ENCODE measurements around the gene ZNF19. TPM values are rescaled to one million over a fixed set of nuclear protein-coding genes. Genes with fewer than 3 reads are reported as not detected.

Gene ZNF19
- polyA plus RNA-seq, 3 donors, result 12.8 to 14.3 (median 13.6) TPM

DNA sequence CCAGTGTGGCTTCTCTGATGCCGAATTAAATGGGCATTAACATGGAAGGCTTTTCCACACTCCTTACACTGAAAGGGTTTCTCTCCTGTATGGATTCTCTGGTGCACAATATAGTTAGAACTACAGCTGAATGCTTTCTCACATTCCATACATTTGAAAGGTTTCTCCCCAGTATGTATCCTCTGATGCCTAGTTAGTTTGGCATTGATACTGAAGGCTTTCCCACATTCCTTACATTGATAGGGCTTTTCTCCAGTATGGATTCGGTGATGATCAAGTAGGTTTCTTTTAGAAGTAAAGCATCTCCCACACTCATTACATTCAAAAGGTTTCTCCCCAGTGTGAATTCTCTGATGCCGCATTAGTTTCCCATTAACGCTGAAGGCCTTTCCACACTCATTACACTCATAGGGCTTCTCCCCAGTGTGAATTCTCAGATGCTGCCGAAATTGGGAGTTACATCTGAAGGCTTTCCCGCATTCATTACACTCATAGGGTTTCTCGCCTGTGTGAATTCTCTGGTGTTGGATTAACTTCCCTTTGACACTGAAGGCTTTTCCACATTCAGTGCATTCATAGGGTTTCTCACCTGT, 40.8 kb downstream of the ZNF19 start:
- no peak for DNase-seq (ENCODE audit: low read depth in 3 of 3, low spot score in 2 of 3)

- DNase-seq (ENCODE audit: low read depth in 3 of 3, low spot score in 2 of 3), result no peak
These were observed 45.4 kb downstream of the ZNF19 start for GRCh38 chr16:71443714-71444113.

DNA sequence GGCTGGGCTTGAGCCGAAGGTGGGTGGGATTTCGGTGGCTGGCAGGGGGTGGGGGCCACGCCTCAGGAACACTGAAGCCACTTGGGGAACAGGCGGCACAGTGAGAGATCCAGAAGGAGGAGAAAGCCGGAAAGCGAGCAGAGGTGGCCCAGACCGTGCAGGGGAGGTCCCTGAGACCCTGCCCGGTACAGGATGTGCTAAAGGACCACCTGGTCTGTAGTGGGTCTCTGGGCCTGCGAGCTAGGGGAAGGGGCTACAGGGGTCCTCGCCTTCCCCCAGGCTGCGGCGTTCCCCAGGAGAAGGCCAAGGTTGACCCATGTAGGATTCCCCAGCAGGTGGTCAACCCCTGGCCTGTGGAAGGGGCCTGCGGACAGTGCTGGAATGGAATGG, 47.1 kb downstream of the ZNF19 start, which contains the start of gene TLE7:
Gene TLE7, minus strand, starts transcription at position 4 of the 390 bp plus-strand sequence. CDS start 8,730 bp downstream, outside the sequence.
- no peak for DNase-seq (ENCODE audit: low read depth in 3 of 3, low spot score in 2 of 3)

GRCh38 chr16:71441348-71442050, 47.6 kb downstream of the ZNF19 start:
- DNase-seq (ENCODE audit: low read depth in 3 of 3, low spot score in 2 of 3), result no peak

DNA sequence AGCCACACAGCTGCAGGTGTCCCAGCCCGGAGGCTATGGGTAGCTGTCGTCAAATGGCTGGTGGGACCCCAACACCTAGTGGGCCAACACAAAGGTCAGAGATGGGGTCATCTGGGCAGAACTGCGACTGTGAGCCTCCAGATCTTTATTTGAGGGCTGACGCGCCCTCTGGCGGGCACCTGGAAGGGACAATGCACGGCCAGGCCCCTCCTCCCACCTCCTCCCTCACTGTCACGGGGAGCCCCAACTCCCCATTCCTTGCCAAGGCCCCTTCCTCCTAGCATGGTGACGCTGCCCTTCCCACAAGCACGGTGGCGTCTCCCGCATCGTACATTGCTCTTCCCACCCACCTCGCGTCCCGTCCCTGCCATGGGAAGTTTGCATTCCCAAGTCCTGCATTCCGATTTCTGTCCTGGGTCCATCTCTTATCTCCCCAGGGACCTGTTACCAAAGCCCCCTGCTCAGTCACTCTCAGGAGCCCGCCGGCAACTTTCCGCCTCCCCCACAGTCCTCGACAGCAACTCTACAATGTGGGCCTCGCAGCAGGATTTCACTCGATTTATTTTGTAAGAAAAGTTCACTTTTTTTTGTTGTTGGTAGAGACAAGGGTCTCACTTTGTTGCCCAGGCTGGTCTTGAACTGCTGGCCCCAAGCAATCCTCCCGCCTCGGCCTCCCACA, 48.3 kb downstream of the ZNF19 start:
- DNase-seq (ENCODE audit: low read depth in 3 of 3, low spot score in 2 of 3), result no peak

DNA sequence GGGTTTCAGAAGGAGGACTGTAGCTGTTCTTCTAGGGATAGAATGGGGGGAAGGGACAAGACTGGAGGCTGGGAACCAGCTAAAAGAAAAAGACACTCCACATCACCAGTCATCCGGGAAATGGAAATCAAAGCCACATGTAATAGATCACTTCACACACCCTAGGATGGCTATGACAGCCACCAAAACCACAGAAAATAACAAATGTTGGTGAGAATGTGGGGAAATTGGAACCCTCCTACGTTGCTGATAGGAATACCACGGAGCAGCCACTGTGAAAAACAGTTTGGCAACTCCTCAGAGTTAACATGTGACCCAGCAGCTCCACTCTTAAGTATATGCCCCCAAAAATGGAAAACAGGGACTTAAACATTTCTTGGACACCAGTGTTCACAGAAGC, 49.6 kb downstream of the ZNF19 start:
- DNase-seq (ENCODE audit: low read depth in 3 of 3, low spot score in 2 of 3), result no peak

DNA sequence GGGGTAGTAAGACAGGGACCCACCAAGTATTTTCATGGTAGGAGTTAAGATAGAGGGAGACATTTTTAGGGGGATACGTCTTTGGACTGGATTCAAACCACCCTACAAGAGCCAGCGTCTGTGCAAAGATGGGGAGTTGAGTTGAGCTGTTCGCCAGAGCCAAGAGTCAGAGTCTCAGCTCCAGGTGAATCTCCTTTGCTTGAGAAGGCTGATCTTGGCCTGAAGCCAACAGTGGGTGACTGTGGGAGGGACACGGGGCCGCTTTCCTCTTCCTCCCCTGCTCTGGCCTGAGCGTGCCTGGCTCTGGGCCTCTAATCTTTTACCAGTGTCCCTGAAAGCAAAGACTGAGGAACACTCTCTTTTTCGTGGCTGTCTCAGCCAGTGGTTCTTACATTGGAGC, 52.7 kb downstream of the ZNF19 start:
- DNase-seq (ENCODE audit: low read depth in 3 of 3, low spot score in 2 of 3), result no peak

DNA sequence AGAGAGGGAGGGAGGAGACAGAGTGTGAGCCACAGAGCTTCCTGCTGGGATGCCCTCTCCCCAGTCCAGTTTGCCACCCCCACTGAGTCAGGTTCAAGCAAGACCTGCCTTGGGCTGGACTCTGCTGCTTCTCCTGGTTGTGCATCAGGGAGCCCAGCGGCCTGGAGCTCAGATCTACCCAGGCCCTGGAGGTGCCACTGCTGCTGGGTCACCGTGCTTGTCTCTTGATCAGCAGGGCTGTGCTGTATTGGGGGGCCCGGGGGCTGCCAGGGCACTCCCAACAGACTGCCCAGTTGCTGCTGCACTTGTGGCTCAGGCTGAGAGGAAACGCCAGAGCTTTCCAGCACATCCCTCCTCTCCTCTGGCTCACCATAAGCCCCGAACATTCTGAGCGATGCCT, 56.2 kb downstream of the ZNF19 start:
- DNase-seq (ENCODE audit: low read depth in 3 of 3, low spot score in 2 of 3), result no peak

- DNase-seq (ENCODE audit: low read depth in 3 of 3, low spot score in 2 of 3), result no peak
These were observed 57.1 kb downstream of the ZNF19 start for GRCh38 chr16:71431991-71432390.

DNA sequence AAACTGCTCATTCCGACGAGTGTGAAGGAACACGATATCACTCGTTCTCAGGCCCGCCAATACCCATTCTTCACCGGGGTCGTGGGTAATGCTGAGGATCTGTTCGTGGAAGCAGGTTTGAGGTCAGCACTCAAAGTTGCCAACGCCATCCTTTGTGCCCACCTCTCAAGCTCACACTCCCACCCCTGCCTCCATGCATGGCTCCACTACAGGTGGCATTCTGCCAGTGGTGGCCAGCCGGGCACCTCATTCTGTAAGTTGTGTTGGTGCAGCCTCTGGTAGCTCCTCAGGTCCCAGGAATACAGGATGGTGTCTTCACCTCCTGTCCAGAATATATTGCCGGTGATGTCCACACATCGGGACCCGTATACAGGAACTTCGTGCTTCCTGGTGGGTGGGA, 57.9 kb downstream of the ZNF19 start:
- no peak for DNase-seq (ENCODE audit: low read depth in 3 of 3, low spot score in 2 of 3)

DNA sequence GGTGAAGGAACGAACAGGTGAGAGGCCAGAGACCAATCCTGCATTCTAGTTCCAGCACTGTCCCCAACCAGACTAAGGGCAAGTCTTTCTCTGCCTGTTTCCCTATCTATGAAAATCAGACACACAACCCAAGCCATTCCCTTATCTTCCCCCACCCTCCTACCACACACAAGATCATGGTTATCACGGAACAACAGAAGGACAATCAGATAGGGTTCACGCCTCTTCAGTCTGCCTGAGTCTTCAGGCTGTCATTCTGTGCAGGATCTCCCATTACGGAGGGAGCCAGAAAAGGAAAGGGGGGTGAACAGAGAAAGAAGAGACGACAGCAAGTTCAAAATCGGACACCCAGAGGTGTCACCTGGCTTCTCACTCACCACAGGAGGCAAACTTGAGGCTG, 58.4 kb downstream of the ZNF19 start:
- DNase-seq (ENCODE audit: low read depth in 3 of 3, low spot score in 2 of 3), result no peak

DNA sequence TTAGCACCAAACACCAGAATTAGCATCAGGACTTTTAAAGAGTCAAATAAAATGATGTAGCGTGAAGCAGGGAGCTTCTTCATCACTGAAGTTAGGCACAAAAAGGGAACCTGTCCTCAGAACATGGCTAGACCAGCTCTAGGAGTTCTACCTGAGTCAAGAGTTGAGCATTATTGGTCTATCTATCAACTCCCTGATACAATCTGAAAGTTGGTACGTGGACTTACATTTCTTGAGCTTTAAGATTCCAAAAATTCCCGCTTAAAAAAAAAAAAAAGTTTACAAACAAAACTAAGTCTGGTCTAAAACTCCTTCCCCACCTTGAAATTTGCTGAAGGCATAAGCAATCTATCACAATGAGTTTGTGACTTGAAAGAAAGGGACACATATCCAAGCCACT, 59.5 kb downstream of the ZNF19 start:
- DNase-seq (ENCODE audit: low read depth in 3 of 3, low spot score in 2 of 3), result no peak

GRCh38 chr16:71428883-71429282, 60.2 kb downstream of the ZNF19 start:
- no peak for DNase-seq (ENCODE audit: low read depth in 3 of 3, low spot score in 2 of 3)

DNA sequence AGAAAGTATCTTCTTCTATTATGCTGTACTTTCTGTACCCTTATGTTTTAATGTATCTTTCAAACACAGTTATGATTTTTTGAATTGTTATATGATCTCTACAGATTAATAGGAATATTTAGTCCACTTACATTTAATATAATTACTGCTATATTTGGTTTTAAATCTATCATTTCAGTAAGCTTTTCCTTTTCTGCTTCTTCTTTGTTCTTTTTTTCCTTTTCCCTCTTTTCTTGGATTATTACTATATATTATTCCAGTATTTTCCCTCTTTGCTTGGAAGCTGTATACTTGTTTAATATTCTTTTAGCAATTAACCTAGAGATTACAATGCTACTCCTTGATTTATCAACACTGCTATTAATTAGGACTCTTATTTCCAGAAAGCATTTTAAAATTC, 60.7 kb downstream of the ZNF19 start:
- no peak for DNase-seq (ENCODE audit: low read depth in 3 of 3, low spot score in 2 of 3)

GRCh38 chr16:71426880-71427615, 62.1 kb downstream of the ZNF19 start:
- DNase-seq (ENCODE audit: low read depth in 3 of 3, low spot score in 2 of 3), result no peak

DNA sequence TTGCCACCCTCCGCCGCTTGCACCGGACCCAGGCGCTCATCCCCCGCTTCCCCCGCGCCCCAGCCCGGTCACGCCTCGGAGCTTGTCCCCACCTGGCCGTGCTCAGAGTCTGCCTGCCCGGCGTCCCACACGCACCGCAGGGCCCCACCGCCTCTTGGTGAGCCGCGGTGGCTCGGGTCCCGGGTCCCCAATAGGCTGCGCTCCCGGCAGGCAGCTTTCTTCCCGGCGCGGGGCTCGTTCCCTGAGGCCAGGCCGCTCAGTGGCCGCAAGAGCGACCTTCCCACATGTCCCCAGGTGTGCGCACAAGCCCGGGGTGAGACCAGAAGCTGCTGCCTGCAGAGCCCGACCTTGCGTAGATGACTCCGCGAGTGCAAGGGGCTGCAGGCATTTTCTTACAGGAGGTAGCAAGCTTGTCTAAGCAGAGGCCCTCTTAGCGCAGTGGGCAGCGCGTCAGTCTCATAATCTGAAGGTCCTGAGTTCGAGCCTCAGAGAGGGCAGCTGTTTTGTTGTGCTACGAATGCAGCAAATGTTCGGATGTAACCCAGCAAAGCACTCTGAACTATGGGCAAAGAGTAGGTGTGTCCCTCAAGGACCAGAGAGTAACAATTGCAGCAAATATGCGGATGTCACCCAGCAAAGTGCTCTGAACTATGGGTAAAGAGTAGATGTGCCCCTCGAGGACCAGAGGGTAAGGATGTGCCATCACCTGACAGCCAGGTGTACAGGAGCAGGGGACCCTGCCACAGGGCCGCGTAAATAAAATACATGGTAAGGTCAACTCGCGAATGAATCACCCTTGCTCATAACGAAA, 62.9 kb downstream of the ZNF19 start:
- DNase-seq (ENCODE audit: low read depth in 3 of 3, low spot score in 2 of 3), result no peak

- no peak for DNase-seq (ENCODE audit: low read depth in 3 of 3, low spot score in 2 of 3)
These were observed 63.4 kb downstream of the ZNF19 start for GRCh38 chr16:71425746-71426068.

- DNase-seq (ENCODE audit: low read depth in 3 of 3, low spot score in 2 of 3), result no peak
These were observed 64.5 kb downstream of the ZNF19 start for GRCh38 chr16:71424626-71425025.

- DNase-seq (ENCODE audit: low read depth in 3 of 3, low spot score in 2 of 3), result no peak
These were observed 65.3 kb downstream of the ZNF19 start for GRCh38 chr16:71423865-71424264.

Data from right renal cortex interstitium (tissue), 3 donors.